ENCODE data around the gene ZNF790.

Gene ZNF790

DNA sequence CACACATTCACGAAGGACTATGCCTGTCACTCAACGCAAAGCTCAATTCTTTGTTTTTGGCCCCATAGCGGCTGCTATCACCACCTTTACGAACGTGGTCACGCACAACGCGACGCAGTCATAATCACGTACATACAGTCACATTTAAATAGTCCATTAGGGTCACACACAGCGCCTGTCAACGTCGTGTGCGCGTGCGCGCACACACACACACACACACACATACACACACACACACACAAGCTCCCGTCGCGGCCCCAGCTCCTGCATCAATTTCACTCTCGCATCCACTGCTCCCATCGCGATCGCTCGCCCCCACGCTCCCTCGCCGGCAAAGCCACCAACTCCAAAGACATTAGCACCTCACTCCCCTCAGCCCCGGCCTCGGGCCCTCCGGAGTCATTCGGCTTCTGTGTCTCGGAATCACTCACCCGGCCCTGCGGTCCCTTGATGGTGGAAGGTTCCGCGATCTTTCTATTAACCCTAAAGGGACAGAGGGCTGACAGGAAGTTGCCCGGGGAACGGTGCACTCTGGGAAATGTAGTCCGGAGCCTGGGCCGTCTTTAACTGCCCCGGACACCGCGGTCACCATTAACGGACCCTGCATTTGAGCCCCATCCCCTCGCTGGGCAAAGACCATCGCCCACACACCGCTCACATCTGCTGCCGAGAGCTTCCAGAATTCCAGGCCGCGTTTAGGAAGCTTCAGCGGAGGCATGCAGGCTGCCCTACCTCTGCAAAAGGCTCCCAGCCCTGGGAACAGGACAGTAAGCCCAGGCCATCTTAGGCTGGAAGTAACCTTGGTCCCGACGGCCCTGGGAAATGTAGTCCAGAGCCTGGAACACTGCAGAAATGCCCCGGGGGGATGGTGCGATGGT, at the start of gene ZNF790:
ZNF790 (minus strand) TSS at position 482 of the 878 bp plus-strand sequence. CDS start 12,768 bp downstream, outside the sequence.
- no peaks in the 10 kb centered on the region; the same call in 1 of the 2 replicates for H3K36me3 ChIP-seq (ENCODE audit: insufficient read depth, low read length)
- no peaks in the 10 kb centered on the region for H3K4me1 ChIP-seq (ENCODE audit: insufficient read depth, low read length)
- H3K9ac ChIP-seq (ENCODE audit: low read depth, low read length) = peak within 1 kb of the TSS; percentile 79
- H3K9me3 ChIP-seq (ENCODE audit: control insufficient read depth, insufficient read depth, low read length) = peaks cover 17% of the 10 kb centered on the region

DNA sequence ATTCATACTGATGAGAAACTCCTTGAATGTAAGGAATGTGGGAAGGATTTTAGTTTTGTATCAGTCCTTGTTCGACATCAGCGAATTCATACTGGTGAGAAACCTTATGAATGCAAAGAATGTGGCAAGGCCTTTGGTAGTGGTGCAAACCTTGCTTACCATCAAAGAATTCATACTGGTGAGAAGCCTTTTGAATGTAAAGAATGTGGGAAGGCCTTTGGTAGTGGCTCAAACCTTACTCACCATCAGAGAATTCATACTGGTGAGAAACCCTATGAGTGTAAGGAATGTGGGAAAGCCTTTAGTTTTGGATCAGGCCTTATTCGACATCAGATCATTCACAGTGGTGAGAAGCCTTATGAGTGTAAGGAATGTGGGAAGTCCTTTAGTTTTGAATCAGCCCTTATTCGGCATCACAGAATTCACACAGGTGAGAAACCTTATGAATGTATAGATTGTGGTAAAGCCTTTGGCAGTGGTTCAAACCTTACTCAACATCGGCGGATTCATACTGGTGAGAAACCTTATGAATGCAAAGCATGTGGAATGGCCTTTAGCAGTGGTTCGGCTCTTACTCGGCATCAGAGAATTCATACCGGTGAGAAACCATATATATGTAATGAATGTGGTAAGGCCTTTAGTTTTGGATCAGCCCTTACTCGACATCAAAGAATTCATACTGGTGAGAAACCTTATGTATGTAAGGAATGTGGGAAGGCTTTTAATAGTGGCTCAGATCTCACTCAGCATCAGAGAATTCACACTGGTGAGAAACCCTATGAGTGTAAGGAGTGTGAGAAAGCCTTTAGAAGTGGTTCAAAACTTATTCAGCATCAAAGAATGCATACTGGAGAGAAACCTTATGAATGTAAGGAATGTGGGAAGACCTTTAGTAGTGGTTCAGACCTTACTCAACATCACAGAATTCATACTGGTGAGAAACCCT, 39.1 kb upstream of the ZNF790 start:
- Histone ChIP-seq H3K36me3 (ENCODE audit: insufficient read depth, low read length) (no peaks in the 10 kb centered on the region), H3K4me1 (ENCODE audit: insufficient read depth, low read length) (no peaks in the 10 kb centered on the region), H3K9me3 (ENCODE audit: control insufficient read depth, insufficient read depth, low read length) (peaks cover 21% of the 10 kb centered on the region), H3K9ac (ENCODE audit: low read depth, low read length) (no peak overlapping the region)

GRCh38 chr19:36851898-36852297, 13.7 kb upstream of the ZNF790 start:
- Histone ChIP-seq H3K4me1 (ENCODE audit: insufficient read depth, low read length) (no peaks in the 10 kb centered on the region), H3K36me3 (ENCODE audit: insufficient read depth, low read length) (no peaks in the 10 kb centered on the region), H3K9ac (ENCODE audit: low read depth, low read length) (peak overlapping the region; percentile 76; the same call in 1 of the 2 replicates), H3K9me3 (ENCODE audit: control insufficient read depth, insufficient read depth, low read length) (no peaks in the 10 kb centered on the region)

- H3K36me3 ChIP-seq (ENCODE audit: insufficient read depth, low read length) = no peaks in the 10 kb centered on the region
- peak within 1 kb of the TSS; percentile 76 for H3K9ac ChIP-seq (ENCODE audit: low read depth, low read length)
- no peaks in the 10 kb centered on the region for H3K4me1 ChIP-seq (ENCODE audit: insufficient read depth, low read length)
- H3K9me3 ChIP-seq (ENCODE audit: control insufficient read depth, insufficient read depth, low read length) = no peaks in the 10 kb centered on the region
These were observed 12.6 kb upstream of the ZNF790 start, which contains the start of gene ZNF345 for GRCh38 chr19:36850559-36851442. ZNF345 (plus strand) TSS chr19:36850876; CDS start chr19:36876831, 25,955 bp downstream.

GRCh38 chr19:36849701-36850558, 11.7 kb upstream of the ZNF790 start:
- Histone ChIP-seq H3K4me1 (ENCODE audit: insufficient read depth, low read length) (no peaks in the 10 kb centered on the region), H3K36me3 (ENCODE audit: insufficient read depth, low read length) (no peaks in the 10 kb centered on the region), H3K9me3 (ENCODE audit: control insufficient read depth, insufficient read depth, low read length) (no peaks in the 10 kb centered on the region), H3K9ac (ENCODE audit: low read depth, low read length) (peak overlapping the region; percentile 76)

GRCh38 chr19:36847968-36848367, 9.8 kb upstream of the ZNF790 start:
- Histone ChIP-seq H3K9ac (ENCODE audit: low read depth, low read length) (no peak overlapping the region), H3K36me3 (ENCODE audit: insufficient read depth, low read length) (no peaks in the 10 kb centered on the region), H3K4me1 (ENCODE audit: insufficient read depth, low read length) (no peaks in the 10 kb centered on the region), H3K9me3 (ENCODE audit: control insufficient read depth, insufficient read depth, low read length) (no peaks in the 10 kb centered on the region)

DNA sequence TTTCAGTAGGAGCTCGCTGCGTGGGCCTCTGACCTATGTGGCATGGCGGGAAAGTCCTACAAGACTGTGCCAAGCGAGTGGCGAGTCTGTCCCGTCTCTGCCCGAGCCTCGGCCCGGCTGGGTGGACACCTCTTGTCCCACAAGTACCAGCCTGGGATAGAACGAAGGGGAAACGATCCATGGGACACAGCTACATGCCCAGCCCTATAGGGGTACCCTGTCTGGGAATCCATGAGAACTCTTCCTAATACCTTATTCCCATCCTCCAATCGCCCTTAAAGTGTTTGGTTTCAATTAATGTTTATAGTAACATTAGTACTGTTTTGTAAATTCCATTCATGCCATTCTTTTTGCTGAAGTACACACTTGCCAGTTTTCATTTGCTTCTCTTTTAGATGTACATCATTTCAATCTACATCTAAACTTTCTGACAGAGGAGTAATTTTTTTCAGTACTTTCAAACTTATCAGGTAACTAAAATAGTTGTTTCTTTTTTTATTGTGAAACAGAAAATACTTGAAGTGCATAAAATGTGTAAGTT, 667 bp upstream of the ZNF790 start:
- Histone ChIP-seq H3K36me3 (ENCODE audit: insufficient read depth, low read length) (no peaks in the 10 kb centered on the region; the same call in 1 of the 2 replicates), H3K9ac (ENCODE audit: low read depth, low read length) (peak overlapping the region; percentile 79)

GRCh38 chr19:36837176-36837905, 846 bp downstream of the ZNF790 start:
- Histone ChIP-seq H3K9me3 (ENCODE audit: control insufficient read depth, insufficient read depth, low read length) (peaks cover 21% of the 10 kb centered on the region), H3K36me3 (ENCODE audit: insufficient read depth, low read length) (peaks cover 5% of the 10 kb centered on the region; the same call in 1 of the 2 replicates), H3K4me1 (ENCODE audit: insufficient read depth, low read length) (no peaks in the 10 kb centered on the region), H3K9ac (ENCODE audit: low read depth, low read length) (peak overlapping the region; percentile 79)

More for the DNA sequence above, 667 bp upstream of the ZNF790 start:
- Histone ChIP-seq H3K4me1 (ENCODE audit: insufficient read depth, low read length) (no peaks in the 10 kb centered on the region), H3K9me3 (ENCODE audit: control insufficient read depth, insufficient read depth, low read length) (peaks cover 11% of the 10 kb centered on the region)

DNA sequence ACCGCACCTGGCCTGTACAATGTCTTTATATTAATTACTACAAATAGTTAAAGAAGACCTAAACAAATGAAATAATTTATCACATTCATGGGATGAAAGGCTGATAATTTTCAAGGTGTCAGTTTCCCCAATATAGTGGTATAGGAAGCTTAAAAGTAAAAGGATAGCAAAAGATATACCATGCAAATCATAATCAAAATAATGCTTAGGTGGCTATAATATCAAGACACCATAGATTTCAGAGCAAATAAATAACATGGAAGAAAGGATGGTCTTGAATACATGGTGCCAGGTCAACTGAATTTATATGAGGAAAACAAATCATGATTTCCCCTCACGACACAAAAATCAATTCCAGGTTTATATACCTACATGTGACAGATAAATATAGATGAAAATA, 4.8 kb downstream of the ZNF790 start:
- Histone ChIP-seq H3K9ac (ENCODE audit: low read depth, low read length) (no peak overlapping the region), H3K4me1 (ENCODE audit: insufficient read depth, low read length) (no peaks in the 10 kb centered on the region), H3K9me3 (ENCODE audit: control insufficient read depth, insufficient read depth, low read length) (peaks cover 40% of the 10 kb centered on the region), H3K36me3 (ENCODE audit: insufficient read depth, low read length) (peaks cover 9% of the 10 kb centered on the region; the same call in 1 of the 2 replicates)

GRCh38 chr19:36821758-36822157, 16.4 kb downstream of the ZNF790 start:
- no peaks in the 10 kb centered on the region for H3K4me1 ChIP-seq (ENCODE audit: insufficient read depth, low read length)
- peaks cover 19% of the 10 kb centered on the region for H3K36me3 ChIP-seq (ENCODE audit: insufficient read depth, low read length)
- H3K9me3 ChIP-seq (ENCODE audit: control insufficient read depth, insufficient read depth, low read length) = peaks cover 38% of the 10 kb centered on the region
- H3K9ac ChIP-seq (ENCODE audit: low read depth, low read length) = no peak overlapping the region

GRCh38 chr19:36819130-36819630, 19.0 kb downstream of the ZNF790 start:
- H3K9me3 ChIP-seq (ENCODE audit: control insufficient read depth, insufficient read depth, low read length) = peaks cover 45% of the 10 kb centered on the region

GRCh38 chr19:36807029-36807428, 31.2 kb downstream of the ZNF790 start:
- no peaks in the 10 kb centered on the region; the same call in 1 of the 2 replicates for H3K36me3 ChIP-seq (ENCODE audit: insufficient read depth, low read length)
- H3K9ac ChIP-seq (ENCODE audit: low read depth, low read length) = no peak overlapping the region
- H3K4me1 ChIP-seq (ENCODE audit: insufficient read depth, low read length) = no peaks in the 10 kb centered on the region
- H3K9me3 ChIP-seq (ENCODE audit: control insufficient read depth, insufficient read depth, low read length) = 0 out of 2 replicates have a peak, but pooled peaks cover 3% of the 10 kb centered on the region

More at GRCh38 chr19:36819130-36819630, 19.0 kb downstream of the ZNF790 start:
- H3K36me3 ChIP-seq (ENCODE audit: insufficient read depth, low read length) = peaks cover 14% of the 10 kb centered on the region
- H3K4me1 ChIP-seq (ENCODE audit: insufficient read depth, low read length) = no peaks in the 10 kb centered on the region
- H3K9ac ChIP-seq (ENCODE audit: low read depth, low read length) = no peak overlapping the region
